ENCODE measurements around the gene AGAP3.
A peak's percentile ranks its signal among the peaks of the same experiment; 100 is the strongest.
"Not testable (repeated sequence)": the region's sequence is repeated elsewhere in the genome, so short reads cannot be mapped to it uniquely, and the experiment has no call there.

The AGAP3 gene

GRCh38 chr7:151085691-151086620 is at the start of gene AGAP3:
Gene AGAP3 (plus strand): TSS chr7:151086475. CDS start chr7:151086742, 267 bp downstream.
- H3K4me3 ChIP-seq (ENCODE audit: low read length), result peak within 1 kb of the TSS; percentile 67
- peaks cover 55% of the 10 kb centered on the region for H3K4me1 ChIP-seq (ENCODE audit: insufficient read depth, low read length)
- no peaks in the 10 kb centered on the region for H3K27me3 ChIP-seq (ENCODE audit: insufficient read depth, low read length)
- no peaks in the 10 kb centered on the region for H3K9me3 ChIP-seq (ENCODE audit: low read length)
- H2AFZ ChIP-seq (ENCODE audit: low read depth, low read length), result peak within 1 kb of the TSS; percentile 29
- no peaks in the 10 kb centered on the region for H3K36me3 ChIP-seq (ENCODE audit: insufficient read depth, low read length)

- Histone ChIP-seq H3K27me3 (ENCODE audit: insufficient read depth, low read length) (no peaks in the 10 kb centered on the region), H2AFZ (ENCODE audit: low read depth, low read length) (no peak overlapping the region), H3K36me3 (ENCODE audit: insufficient read depth, low read length) (peaks cover 17% of the 10 kb centered on the region), H3K4me1 (ENCODE audit: insufficient read depth, low read length) (peaks cover 9% of the 10 kb centered on the region), H3K9me3 (ENCODE audit: low read length) (no peaks in the 10 kb centered on the region), H3K4me3 (ENCODE audit: low read length) (no peak overlapping the region)
These were observed 47.1 kb upstream of the AGAP3 start for GRCh38 chr7:151038951-151039849.

GRCh38 chr7:151039850-151040548 is 46.3 kb upstream of the AGAP3 start:
- Histone ChIP-seq H3K4me1 (ENCODE audit: insufficient read depth, low read length) (peaks cover 9% of the 10 kb centered on the region), H3K9me3 (ENCODE audit: low read length) (no peaks in the 10 kb centered on the region), H3K4me3 (ENCODE audit: low read length) (no peak overlapping the region), H3K27me3 (ENCODE audit: insufficient read depth, low read length) (no peaks in the 10 kb centered on the region), H2AFZ (ENCODE audit: low read depth, low read length) (no peak overlapping the region), H3K36me3 (ENCODE audit: insufficient read depth, low read length) (peaks cover 16% of the 10 kb centered on the region)

- Histone ChIP-seq H3K4me1 (ENCODE audit: insufficient read depth, low read length) (peaks cover 9% of the 10 kb centered on the region), H3K4me3 (ENCODE audit: low read length) (no peak overlapping the region), H2AFZ (ENCODE audit: low read depth, low read length) (no peak overlapping the region), H3K9me3 (ENCODE audit: low read length) (no peaks in the 10 kb centered on the region), H3K27me3 (ENCODE audit: insufficient read depth, low read length) (no peaks in the 10 kb centered on the region), H3K36me3 (ENCODE audit: insufficient read depth, low read length) (peaks cover 11% of the 10 kb centered on the region)
These were observed 45.5 kb upstream of the AGAP3 start for GRCh38 chr7:151040616-151041375.

- H3K36me3 ChIP-seq (ENCODE audit: insufficient read depth, low read length); H3K9me3 ChIP-seq (ENCODE audit: low read length); H3K4me1 ChIP-seq (ENCODE audit: insufficient read depth, low read length); H2AFZ ChIP-seq (ENCODE audit: low read depth, low read length); H3K4me3 ChIP-seq (ENCODE audit: low read length); H3K27me3 ChIP-seq (ENCODE audit: insufficient read depth, low read length): not testable (repeated sequence)
These were observed 42.8 kb upstream of the AGAP3 start for GRCh38 chr7:151043449-151043848.

GRCh38 chr7:151043959-151044358 is 42.3 kb upstream of the AGAP3 start:
- H3K27me3 ChIP-seq (ENCODE audit: insufficient read depth, low read length), result no peaks in the 10 kb centered on the region
- no peaks in the 10 kb centered on the region for H3K9me3 ChIP-seq (ENCODE audit: low read length)
- peaks cover 4% of the 10 kb centered on the region for H3K36me3 ChIP-seq (ENCODE audit: insufficient read depth, low read length)
- H3K4me1 ChIP-seq (ENCODE audit: insufficient read depth, low read length), result peaks cover 7% of the 10 kb centered on the region
- H2AFZ ChIP-seq (ENCODE audit: low read depth, low read length), result no peak overlapping the region
- no peak overlapping the region for H3K4me3 ChIP-seq (ENCODE audit: low read length)

- H2AFZ ChIP-seq (ENCODE audit: low read depth, low read length), result no peak overlapping the region
- H3K27me3 ChIP-seq (ENCODE audit: insufficient read depth, low read length), result no peaks in the 10 kb centered on the region
- H3K36me3 ChIP-seq (ENCODE audit: insufficient read depth, low read length), result peaks cover 4% of the 10 kb centered on the region
- no peaks in the 10 kb centered on the region for H3K4me1 ChIP-seq (ENCODE audit: insufficient read depth, low read length)
- H3K4me3 ChIP-seq (ENCODE audit: low read length), result no peak overlapping the region
- H3K9me3 ChIP-seq (ENCODE audit: low read length), result no peaks in the 10 kb centered on the region
These were observed 41.0 kb upstream of the AGAP3 start for GRCh38 chr7:151045262-151045661.

- no peaks in the 10 kb centered on the region for H3K27me3 ChIP-seq (ENCODE audit: insufficient read depth, low read length)
- no peaks in the 10 kb centered on the region for H3K4me1 ChIP-seq (ENCODE audit: insufficient read depth, low read length)
- no peak overlapping the region for H2AFZ ChIP-seq (ENCODE audit: low read depth, low read length)
- H3K36me3 ChIP-seq (ENCODE audit: insufficient read depth, low read length), result peaks cover 4% of the 10 kb centered on the region
- H3K4me3 ChIP-seq (ENCODE audit: low read length), result no peak overlapping the region
- no peaks in the 10 kb centered on the region for H3K9me3 ChIP-seq (ENCODE audit: low read length)
These were observed 40.3 kb upstream of the AGAP3 start for GRCh38 chr7:151045967-151046366.

- H3K9me3 ChIP-seq (ENCODE audit: low read length), result no peaks in the 10 kb centered on the region
- H3K4me3 ChIP-seq (ENCODE audit: low read length), result no peak overlapping the region
- peaks cover 1% of the 10 kb centered on the region for H3K36me3 ChIP-seq (ENCODE audit: insufficient read depth, low read length)
- H3K27me3 ChIP-seq (ENCODE audit: insufficient read depth, low read length), result no peaks in the 10 kb centered on the region
- no peaks in the 10 kb centered on the region for H3K4me1 ChIP-seq (ENCODE audit: insufficient read depth, low read length)
- no peak overlapping the region for H2AFZ ChIP-seq (ENCODE audit: low read depth, low read length)
These were observed 39.4 kb upstream of the AGAP3 start for GRCh38 chr7:151046603-151047573.

- Histone ChIP-seq H3K4me1 (ENCODE audit: insufficient read depth, low read length) (no peaks in the 10 kb centered on the region), H3K9me3 (ENCODE audit: low read length) (no peaks in the 10 kb centered on the region), H3K27me3 (ENCODE audit: insufficient read depth, low read length) (no peaks in the 10 kb centered on the region), H3K4me3 (ENCODE audit: low read length) (no peak within 1 kb of the TSS), H3K36me3 (ENCODE audit: insufficient read depth, low read length) (no peaks in the 10 kb centered on the region), H2AFZ (ENCODE audit: low read depth, low read length) (no peak within 1 kb of the TSS)
These were observed 38.1 kb upstream of the AGAP3 start, which contains the start of gene ASIC3 for GRCh38 chr7:151047976-151048815. Gene ASIC3 (plus strand): TSS chr7:151048531. CDS start chr7:151048886, 355 bp downstream.

Data from neuron (in vitro differentiated cells).